H7 (cell line): Measurements from ENCODE around the gene LSMEM2. TPM values are rescaled to one million over a fixed set of nuclear protein-coding genes. Genes with fewer than 3 reads are reported as not detected.
A peak's percentile ranks its signal among the peaks of the same experiment; 100 is the strongest.
"Not testable (repeated sequence)": the region's sequence is repeated elsewhere in the genome, so short reads cannot be mapped to it uniquely, and the experiment has no call there.

Experiments
- DNase-seq: peaks from one replicate; pipeline ENCODE4 v3.0.0; 2012
- H3K27me3 ChIP-seq: 2 replicates; pipeline ENCODE4 v1.6.0; 2011; ENCODE audit warnings: mild to moderate bottlenecking, low read length; ENCODE audit not compliant: control insufficient read depth, insufficient read depth
- H3K36me3 ChIP-seq: replicated peaks from 2 replicates; pipeline ENCODE4 v1.5.1; 2011; ENCODE audit warnings: low read length; ENCODE audit not compliant: control insufficient read depth, insufficient read depth
- H3K4me3 ChIP-seq: 2 replicates; pipeline ENCODE4 v1.5.1; 2011; ENCODE audit warnings: low read depth, mild to moderate bottlenecking, control low read depth, low read length, moderate library complexity; ENCODE audit not compliant: insufficient read depth
- total RNA-seq: library from RNA; depleted of rRNA; stranded (reverse); fragments of >200 nt; shearing (Covaris generic); gene quantifications from 2 replicates; pipeline ENCODE4 v1.2.3, GENCODE V29; 2014

The LSMEM2 gene
- total RNA-seq, 1 experiment from 2014 or later: 0.07 TPM

DNA sequence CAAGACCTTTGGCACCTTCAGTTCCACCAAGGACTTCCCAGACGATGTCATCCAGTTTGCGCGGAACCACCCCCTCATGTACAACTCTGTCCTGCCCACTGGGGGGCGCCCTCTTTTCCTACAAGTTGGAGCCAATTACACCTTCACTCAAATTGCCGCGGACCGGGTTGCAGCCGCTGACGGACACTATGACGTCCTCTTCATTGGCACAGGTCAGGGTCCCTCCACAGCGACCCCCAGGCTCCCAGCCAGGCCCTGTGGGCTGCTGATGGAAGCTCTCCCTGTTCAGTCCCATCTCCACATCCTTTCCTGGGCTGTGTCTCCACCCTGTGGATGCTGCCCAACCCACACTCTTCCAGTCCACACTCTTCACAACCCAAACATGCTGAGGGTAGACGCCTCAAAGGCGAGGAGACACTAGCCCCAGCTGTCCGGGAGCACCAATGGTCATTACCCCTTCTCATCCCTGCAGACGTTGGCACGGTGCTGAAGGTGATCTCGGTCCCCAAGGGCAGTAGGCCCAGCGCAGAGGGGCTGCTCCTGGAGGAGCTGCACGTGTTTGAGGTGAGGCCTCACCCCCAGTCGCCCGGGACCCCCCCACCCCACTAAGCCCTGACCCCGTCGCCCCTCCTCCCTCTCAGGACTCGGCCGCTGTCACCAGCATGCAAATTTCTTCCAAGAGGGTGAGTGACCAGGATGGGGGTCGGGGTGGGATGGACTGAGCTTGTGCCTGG is 4.3 kb upstream of the LSMEM2 start:
- no peak overlapping the region; the same call in 1 of the 2 replicates for H3K4me3 ChIP-seq
- peaks cover 39% of the 10 kb centered on the region for H3K27me3 ChIP-seq
- H3K36me3 ChIP-seq: no peaks in the 10 kb centered on the region
- peak; percentile 94 for DNase-seq

DNA sequence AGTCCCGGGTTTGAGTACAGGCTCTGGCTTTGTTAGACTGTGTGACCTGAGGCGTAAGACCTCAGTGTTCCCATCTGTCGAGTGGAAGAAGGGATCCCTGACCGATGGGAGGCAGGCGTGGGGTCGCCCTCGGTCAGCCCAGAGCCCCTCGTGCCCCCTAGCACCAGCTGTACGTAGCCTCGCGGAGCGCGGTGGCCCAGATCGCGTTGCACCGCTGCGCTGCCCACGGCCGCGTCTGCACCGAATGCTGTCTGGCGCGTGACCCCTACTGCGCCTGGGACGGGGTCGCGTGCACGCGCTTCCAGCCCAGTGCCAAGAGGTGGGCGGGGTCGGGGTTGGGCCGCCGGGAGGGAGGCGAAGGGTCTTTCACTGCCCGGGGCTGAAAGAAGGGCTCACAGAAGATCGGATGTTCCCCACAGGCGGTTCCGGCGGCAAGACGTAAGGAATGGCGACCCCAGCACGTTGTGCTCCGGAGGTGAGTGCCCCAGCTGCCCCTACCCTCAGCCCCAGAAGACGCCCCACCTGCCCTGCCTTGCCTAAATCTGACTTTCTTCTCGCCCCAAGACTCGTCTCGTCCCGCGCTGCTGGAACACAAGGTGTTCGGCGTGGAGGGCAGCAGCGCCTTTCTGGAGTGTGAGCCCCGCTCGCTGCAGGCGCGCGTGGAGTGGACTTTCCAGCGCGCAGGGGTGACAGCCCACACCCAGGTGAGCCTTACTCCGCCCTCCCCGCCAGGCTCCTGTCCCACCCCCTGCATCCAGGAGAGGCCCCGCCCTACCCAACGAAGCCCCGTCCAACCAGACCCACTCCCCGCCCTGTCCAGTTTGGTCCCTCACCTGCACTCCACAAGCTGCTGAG is 3.5 kb upstream of the LSMEM2 start:
- peaks cover 39% of the 10 kb centered on the region for H3K27me3 ChIP-seq
- peak overlapping the region; percentile 41 for H3K4me3 ChIP-seq
- peak; percentile 95 for DNase-seq
- no peaks in the 10 kb centered on the region for H3K36me3 ChIP-seq

DNA sequence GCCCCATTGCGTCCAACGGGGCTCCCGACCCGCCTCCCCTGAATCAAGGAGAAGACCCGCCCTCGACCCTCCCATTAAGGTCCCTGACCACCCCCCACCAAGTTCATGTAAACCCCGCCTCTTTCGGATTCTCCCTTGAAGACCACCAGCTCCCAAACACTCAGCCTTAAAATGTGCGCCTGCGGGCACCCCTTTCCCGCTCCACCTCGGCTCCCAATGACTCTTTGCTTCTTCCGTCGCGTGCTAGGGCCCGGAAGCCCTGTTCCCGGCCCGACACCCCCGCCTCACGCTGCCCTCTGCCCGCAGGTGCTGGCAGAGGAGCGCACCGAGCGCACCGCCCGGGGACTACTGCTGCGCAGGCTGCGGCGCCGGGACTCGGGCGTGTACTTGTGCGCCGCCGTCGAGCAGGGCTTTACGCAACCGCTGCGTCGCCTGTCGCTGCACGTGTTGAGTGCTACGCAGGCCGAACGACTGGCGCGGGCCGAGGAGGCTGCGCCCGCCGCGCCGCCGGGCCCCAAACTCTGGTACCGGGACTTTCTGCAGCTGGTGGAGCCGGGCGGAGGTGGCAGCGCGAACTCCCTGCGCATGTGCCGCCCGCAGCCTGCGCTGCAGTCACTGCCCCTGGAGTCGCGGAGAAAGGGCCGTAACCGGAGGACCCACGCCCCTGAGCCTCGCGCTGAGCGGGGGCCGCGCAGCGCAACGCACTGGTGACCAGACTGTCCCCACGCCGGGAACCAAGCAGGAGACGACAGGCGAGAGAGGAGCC is 2.7 kb upstream of the LSMEM2 start:
- H3K36me3 ChIP-seq: no peaks in the 10 kb centered on the region
- peak; percentile 87 for DNase-seq
- H3K27me3 ChIP-seq: peaks cover 39% of the 10 kb centered on the region
- H3K4me3 ChIP-seq: peak overlapping the region; percentile 41; the same call in 1 of the 2 replicates

DNA sequence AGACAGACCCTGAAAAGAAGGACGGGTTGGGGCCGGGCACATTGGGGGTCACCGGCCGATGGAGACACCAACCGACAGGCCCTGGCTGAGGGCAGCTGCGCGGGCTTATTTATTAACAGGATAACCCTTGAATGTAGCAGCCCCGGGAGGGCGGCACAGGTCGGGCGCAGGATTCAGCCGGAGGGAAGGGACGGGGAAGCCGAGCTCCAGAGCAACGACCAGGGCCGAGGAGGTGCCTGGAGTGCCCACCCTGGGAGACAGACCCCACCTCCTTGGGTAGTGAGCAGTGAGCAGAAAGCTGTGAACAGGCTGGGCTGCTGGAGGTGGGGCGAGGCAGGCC is 2.2 kb upstream of the LSMEM2 start:
- Histone ChIP-seq H3K4me3 (peak overlapping the region; percentile 41; the same call in 1 of the 2 replicates), H3K36me3 (no peaks in the 10 kb centered on the region), H3K27me3 (peaks cover 39% of the 10 kb centered on the region)
- DNase-seq: peak; percentile 67

DNA sequence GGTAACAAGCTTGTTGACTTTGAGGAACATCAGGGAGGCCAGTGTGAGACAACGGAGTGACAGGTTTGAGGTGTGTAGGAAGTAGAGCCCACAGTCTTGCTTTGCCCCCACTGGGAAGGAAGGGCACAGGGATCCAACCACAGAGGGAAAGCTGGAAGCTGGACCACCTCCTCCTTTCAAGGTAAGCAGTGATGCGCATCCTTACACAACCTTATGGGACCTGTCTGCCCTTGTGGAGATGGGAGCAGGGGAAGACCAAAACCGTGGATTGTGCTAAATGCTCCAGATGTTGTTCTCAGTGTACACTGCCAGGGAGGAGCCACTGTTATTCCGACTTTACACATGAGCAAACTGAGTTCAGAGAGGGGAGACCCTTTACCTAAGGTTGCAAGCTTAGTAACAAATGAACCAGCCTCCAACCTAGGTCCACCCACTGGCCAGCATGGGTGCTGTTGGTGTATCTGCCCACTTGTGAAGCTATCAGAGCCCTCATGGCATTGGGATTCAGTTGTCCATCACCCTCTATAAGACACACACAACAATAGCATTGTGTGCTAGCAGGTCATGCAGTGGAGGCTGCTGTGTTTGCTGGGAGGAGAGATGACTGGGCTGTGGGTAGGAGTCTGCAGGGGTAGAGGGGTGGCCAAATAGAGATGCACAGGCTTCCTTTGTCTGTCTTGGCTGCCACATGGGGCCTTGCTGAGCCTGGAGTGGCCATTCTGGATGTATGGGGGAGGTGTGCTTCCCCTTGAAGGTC is 586 bp upstream of the LSMEM2 start:
- H3K4me3 ChIP-seq: no peak overlapping the region
- H3K27me3 ChIP-seq: peaks cover 35% of the 10 kb centered on the region
- DNase-seq: no peak
- H3K36me3 ChIP-seq: no peaks in the 10 kb centered on the region

DNA sequence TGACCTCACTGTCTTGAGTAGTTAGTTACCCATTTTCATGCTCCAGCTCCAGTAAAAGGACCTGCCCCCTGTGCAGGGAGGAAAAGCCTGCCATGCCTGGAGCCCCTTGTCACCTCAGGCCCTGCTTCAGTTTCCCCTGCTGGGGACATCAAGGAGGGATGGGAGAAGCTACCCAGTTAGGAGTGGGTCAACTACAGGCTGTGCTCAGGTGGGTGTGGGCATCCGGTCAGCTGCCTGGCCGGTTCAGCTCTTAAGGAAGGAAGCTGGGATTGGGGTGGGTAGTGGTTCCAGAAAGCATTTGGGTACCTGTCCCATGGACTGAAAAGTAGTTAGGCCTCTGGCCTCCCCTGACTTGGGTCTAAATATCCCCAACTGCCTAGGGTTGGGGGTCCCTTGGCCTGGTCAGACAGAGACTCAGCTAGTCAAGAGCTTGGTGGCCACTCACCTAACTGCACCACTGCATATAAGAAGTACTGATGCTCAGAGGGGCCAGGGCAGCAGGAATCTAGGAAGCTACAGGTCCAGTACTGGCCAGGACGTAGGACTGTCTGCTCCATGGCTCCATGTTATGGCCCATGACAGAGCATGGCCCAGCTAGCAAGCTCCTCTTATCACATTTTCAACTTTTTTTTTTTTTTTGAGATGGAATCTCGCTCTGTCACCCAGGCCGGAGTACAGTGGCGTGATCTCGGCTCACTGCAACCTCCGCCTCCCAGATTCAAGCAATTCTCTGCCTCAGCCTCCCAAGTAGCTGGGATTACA is 549 bp downstream of the LSMEM2 start:
- Histone ChIP-seq H3K4me3 (no peak overlapping the region), H3K27me3 (peaks cover 24% of the 10 kb centered on the region), H3K36me3 (no peaks in the 10 kb centered on the region)
- DNase-seq: no peak

DNA sequence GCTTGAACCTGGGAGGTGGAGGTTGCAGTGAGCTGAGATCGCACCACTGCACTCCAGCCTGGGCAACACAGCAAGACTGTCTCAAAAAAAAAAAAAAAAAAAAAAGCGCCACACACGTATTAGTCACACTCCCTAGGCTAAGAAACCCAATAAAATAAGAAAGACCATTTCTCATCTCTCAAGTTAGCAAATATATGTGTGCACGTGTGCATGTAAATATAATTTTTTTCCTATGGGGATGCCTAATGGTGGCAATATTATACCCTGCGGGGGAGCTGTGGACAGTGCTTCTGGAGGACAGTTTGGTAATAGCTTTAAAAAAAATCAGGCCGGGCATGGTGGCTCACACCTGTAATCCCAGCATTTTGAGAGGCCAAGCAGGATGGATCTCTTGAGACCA is 5.2 kb downstream of the LSMEM2 start:
- H3K36me3 ChIP-seq: not testable (repeated sequence)

DNA sequence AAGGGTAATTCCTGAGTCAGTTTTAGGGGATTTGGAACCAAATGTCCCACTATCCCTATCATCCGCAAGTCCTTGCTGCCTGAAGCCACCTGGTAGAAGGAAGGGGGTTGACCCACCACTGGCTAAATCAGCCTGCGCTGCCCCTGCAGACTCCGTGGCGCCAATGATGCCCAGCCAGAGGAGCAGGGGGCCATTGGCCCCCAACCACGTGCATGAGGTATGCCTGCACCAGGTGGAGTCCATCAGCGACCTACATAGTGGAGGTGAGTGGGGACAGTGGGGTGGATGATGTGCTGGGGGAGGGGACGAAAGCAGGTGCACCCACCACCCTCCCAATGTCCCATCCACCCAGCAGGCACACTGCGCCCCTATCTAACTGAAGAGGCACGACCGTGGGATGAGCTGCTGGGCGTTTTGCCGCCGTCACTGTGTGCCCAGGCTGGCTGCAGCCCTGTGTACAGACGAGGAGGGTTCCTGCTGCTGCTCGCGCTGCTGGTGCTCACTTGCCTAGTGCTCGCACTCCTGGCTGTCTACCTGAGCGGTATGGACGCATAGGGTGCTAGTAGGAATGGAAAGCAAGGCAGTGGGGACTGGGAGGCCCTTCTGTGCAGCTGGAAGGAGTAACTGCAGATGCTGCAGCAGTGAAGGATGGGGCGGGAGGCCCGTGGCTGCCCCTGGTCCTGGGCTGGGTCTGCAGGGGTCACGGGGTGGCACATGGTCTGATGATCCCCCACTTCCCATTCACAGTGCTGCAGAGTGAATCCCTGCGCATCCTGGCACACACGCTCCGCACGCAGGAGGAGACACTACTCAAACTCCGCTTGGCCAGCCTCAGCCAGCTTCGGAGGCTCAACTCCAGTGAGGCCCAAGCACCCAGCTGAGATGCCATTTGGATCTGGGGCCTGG is 7.7 kb downstream of the LSMEM2 start:
- H3K36me3 ChIP-seq: peaks cover 22% of the 10 kb centered on the region
- no peak for DNase-seq

More for the DNA sequence above, 5.2 kb downstream of the LSMEM2 start:
- not testable (repeated sequence) for DNase-seq, H3K27me3 ChIP-seq, H3K4me3 ChIP-seq

DNA sequence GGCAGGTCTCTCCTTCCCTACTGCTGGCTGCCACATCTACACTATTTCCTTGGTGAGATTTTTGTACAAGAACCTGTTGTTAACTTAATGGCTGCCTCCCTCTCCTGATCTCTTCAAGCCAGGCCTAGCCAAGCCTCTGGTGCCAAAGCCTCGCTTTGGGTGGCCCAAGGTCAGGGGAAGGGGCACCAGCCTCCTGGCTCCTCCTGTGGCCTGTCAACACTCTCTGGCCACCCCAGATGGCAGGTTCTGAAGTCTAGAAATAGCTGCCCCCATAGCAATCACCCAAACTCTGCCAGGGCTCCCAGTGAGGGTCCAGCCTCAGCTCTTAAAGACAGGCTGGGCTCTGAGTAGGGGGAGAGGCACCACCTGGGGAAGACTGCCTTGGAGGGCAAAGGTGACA is 8.4 kb downstream of the LSMEM2 start:
- no peak for DNase-seq
- Histone ChIP-seq H3K4me3 (no peak overlapping the region), H3K36me3 (peaks cover 22% of the 10 kb centered on the region)

More for the DNA sequence above, 7.7 kb downstream of the LSMEM2 start:
- H3K27me3 ChIP-seq: no peaks in the 10 kb centered on the region
- H3K4me3 ChIP-seq: no peak overlapping the region

DNA sequence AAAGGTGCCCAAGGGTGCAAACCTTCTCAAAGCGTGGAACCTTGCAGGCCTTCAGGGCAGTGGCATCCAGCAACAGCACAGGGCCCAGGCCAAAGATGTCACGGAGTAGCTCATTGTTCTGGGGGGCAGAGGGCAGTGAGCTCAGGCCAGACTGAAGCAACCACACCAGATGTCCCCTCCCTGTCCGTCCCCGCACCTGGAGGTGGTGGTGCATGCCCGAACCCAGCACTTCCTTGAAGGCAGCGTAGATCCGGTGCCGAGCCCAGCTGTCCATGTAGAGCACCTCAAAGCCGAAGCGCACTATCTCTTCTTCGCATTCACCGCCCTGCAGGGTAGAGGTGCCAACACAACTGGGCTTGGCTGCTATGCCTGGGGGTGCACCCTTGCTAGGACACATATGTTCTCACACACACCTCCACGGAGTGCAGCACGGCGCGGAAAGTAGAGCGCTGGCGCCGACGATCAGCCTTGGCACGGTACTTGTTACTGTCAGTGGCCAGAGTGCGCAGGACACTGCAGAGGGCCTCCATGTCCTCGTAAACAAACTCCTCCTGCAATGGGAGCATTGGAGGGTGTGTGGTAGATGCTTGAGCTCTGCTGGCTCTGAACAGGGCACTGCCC is 9.6 kb downstream of the LSMEM2 start:
- Histone ChIP-seq H3K4me3 (no peak overlapping the region), H3K27me3 (no peaks in the 10 kb centered on the region), H3K36me3 (peaks cover 22% of the 10 kb centered on the region)
- no peak for DNase-seq

More for the DNA sequence above, 8.4 kb downstream of the LSMEM2 start:
- H3K27me3 ChIP-seq: no peaks in the 10 kb centered on the region

DNA sequence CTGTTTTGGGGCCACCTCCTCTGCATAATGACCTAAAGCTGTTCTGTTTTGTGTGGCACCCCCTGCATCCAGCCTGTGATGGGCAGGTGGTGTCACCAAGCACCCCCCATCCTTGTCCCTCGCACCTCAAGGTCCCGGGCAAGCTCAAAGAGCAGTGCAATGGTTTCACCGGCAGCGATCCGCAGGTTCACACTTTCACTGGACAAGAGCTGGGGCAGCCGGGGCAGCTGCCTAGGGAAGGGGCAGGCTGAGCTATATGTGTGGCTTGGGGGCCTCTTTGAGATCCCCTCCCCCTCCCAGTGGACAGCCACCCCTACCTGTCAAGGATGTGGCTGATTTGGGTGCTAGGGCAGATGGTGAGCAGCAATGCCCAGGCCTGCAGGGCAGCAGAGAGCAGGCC is 10.2 kb downstream of the LSMEM2 start:
- Histone ChIP-seq H3K27me3 (no peaks in the 10 kb centered on the region), H3K36me3 (peaks cover 22% of the 10 kb centered on the region), H3K4me3 (no peak overlapping the region)
- no peak for DNase-seq

DNA sequence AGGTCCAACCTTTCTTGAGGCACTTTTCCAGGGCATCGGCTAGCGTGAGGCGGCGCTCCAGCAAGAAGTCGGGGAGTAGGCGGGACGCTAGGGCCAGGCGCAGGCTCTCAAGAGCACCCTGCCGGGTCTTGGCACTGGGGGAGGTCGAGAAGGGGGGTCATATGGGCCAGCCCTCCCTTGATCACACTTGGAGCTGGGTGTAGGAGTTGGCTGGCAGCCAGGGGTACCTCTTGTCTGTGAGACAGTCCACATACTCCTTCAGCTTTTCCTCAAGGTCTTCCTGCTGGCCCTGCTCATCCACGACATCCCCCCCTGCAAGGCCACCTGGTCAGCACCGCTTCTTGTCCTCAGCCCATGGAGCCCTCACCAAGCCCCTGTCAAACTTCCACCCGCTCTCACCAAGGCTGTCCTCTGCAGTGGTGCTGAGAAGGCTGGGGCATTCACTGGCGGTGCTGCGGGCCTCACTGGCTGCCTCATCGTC is 11.3 kb downstream of the LSMEM2 start:
- Histone ChIP-seq H3K4me3 (no peak overlapping the region), H3K36me3 (peaks cover 22% of the 10 kb centered on the region), H3K27me3 (no peaks in the 10 kb centered on the region)
- DNase-seq: no peak
